HEK293 (cell line): ENCODE results near the gene DNAJC22.

Source experiments
- GFI1B ChIP-seq: fragments of 450-650 bp; formaldehyde crosslinking; IDR thresholded peaks from 2 replicates; pipeline ENCODE4 v1.5.1; 2016; ENCODE audit warnings: missing biosample characterization, missing genetic modification characterization
- HIC1 ChIP-seq: fragments of 450-650 bp; formaldehyde crosslinking; IDR thresholded peaks from 2 replicates; pipeline ENCODE4 v1.5.1; 2016; ENCODE audit warnings: missing biosample characterization, missing genetic modification characterization
- KLF10 ChIP-seq: fragments of 450-650 bp; IDR thresholded peaks from 2 replicates; pipeline ENCODE4 v1.5.1; 2018; ENCODE audit warnings: missing biosample characterization, mild to moderate bottlenecking, missing genetic modification characterization
- RBAK ChIP-seq: fragments of 450-650 bp; formaldehyde crosslinking; IDR thresholded peaks from 2 replicates; pipeline ENCODE4 v1.5.1; 2016; ENCODE audit warnings: missing biosample characterization, missing genetic modification characterization
- SP2 ChIP-seq: fragments of 450-650 bp; formaldehyde crosslinking; IDR thresholded peaks from 2 replicates; pipeline ENCODE4 v1.5.1; 2016; ENCODE audit warnings: missing biosample characterization, missing genetic modification characterization
- ZBTB10 ChIP-seq: fragments of 450-650 bp; formaldehyde crosslinking; IDR thresholded peaks from 2 replicates; pipeline ENCODE4 v1.5.1; 2016; ENCODE audit warnings: missing biosample characterization, missing genetic modification characterization
- ZBTB21 ChIP-seq: fragments of 450-650 bp; formaldehyde crosslinking; IDR thresholded peaks from 2 replicates; pipeline ENCODE4 v1.5.1; 2017; ENCODE audit warnings: missing biosample characterization, missing genetic modification characterization
- ZNF133 ChIP-seq: fragments of 450-650 bp; formaldehyde crosslinking; IDR thresholded peaks from 2 replicates; pipeline ENCODE4 v1.5.1; 2016; ENCODE audit warnings: missing biosample characterization, missing genetic modification characterization
- ZNF140 ChIP-seq: fragments of 450-650 bp; formaldehyde crosslinking; IDR thresholded peaks from 2 replicates; pipeline ENCODE4 v1.5.1; 2016; ENCODE audit warnings: missing biosample characterization, missing genetic modification characterization
- ZNF354C ChIP-seq: fragments of 450-650 bp; formaldehyde crosslinking; IDR thresholded peaks from 2 replicates; pipeline ENCODE4 v1.5.1; 2016; ENCODE audit warnings: missing biosample characterization, missing genetic modification characterization, low read depth, borderline replicate concordance
- ZNF433 ChIP-seq: fragments of 450-650 bp; formaldehyde crosslinking; IDR thresholded peaks from 2 replicates; pipeline ENCODE4 v1.5.1; 2016; ENCODE audit warnings: missing biosample characterization, missing genetic modification characterization, low read depth
- ZNF510 ChIP-seq: fragments of 450-650 bp; formaldehyde crosslinking; IDR thresholded peaks from 2 replicates; pipeline ENCODE4 v1.5.1; 2018; ENCODE audit warnings: mild to moderate bottlenecking, missing genetic modification characterization, missing biosample characterization; ENCODE audit not compliant: insufficient replicate concordance
- ZNF518A ChIP-seq: fragments of 450-650 bp; formaldehyde crosslinking; conservative IDR thresholded peaks from 2 replicates; pipeline ENCODE4 v1.5.1; 2016; ENCODE audit warnings: low read depth, missing biosample characterization, missing genetic modification characterization
- ZNF529 ChIP-seq: fragments of 450-650 bp; formaldehyde crosslinking; IDR thresholded peaks from 2 replicates; pipeline ENCODE4 v1.5.1; 2017; ENCODE audit warnings: missing genetic modification characterization, missing biosample characterization; ENCODE audit not compliant: insufficient replicate concordance
- ZNF530 ChIP-seq: fragments of 450-650 bp; formaldehyde crosslinking; IDR thresholded peaks from 2 replicates; pipeline ENCODE4 v1.5.1; 2016; ENCODE audit warnings: low read depth, missing biosample characterization, missing genetic modification characterization
- ZNF626 ChIP-seq: fragments of 450-650 bp; sonication (Bioruptor Pico); formaldehyde crosslinking; IDR thresholded peaks from 2 replicates; pipeline ENCODE4 v1.5.1; 2018; ENCODE audit warnings: missing biosample characterization, missing genetic modification characterization, inconsistent platforms
- ZNF791 ChIP-seq: fragments of 450-650 bp; formaldehyde crosslinking; IDR thresholded peaks from 2 replicates; pipeline ENCODE4 v1.5.1; 2016; ENCODE audit warnings: missing biosample characterization, missing genetic modification characterization
- TF ChIP-seq, protein P1 (sequence below): fragments of 450-650 bp; formaldehyde crosslinking; IDR thresholded peaks from 2 replicates; pipeline ENCODE4 v1.5.1; 2016; ENCODE audit warnings: missing biosample characterization, missing genetic modification characterization

Gene DNAJC22

GRCh38 chr12:49352351-49352750, 5.7 kb downstream of the DNAJC22 start (continued):
- TF ChIP-seq HIC1 (tag by site-specific recombination): no peak
- TF ChIP-seq ZNF510: peak; percentile 60
- peak; percentile 75 for TF ChIP-seq ZNF140 (tag by site-specific recombination)
- TF ChIP-seq ZNF433: peak; percentile 69; the same call in 1 of the 2 replicates
- TF ChIP-seq GFI1B (tag by site-specific recombination): 0 out of 2 replicates have a peak, but pooled peaks have one; percentile 25
- TF ChIP-seq ZNF791 (tag by site-specific recombination): peak; percentile 78; the same call in 1 of the 2 replicates
- TF ChIP-seq ZBTB21 (tag by site-specific recombination): peak; percentile 35; the same call in 1 of the 2 replicates
- TF ChIP-seq, protein P1, sequence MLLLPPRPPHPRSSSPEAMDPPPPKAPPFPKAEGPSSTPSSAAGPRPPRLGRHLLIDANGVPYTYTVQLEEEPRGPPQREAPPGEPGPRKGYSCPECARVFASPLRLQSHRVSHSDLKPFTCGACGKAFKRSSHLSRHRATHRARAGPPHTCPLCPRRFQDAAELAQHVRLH (tag by site-specific recombination): peak; percentile 14; the same call in 1 of the 2 replicates
- no peak for TF ChIP-seq ZBTB10
- no peak for TF ChIP-seq KLF10
- TF ChIP-seq ZNF133 (tag by site-specific recombination): no peak
- 0 out of 2 replicates have a peak, but pooled peaks have one; percentile 60 for TF ChIP-seq ZNF354C (tag by site-specific recombination)
- TF ChIP-seq ZNF529 (tag by site-specific recombination): peak; percentile 33
- peak; percentile 62; the same call in 1 of the 2 replicates for TF ChIP-seq RBAK (tag by site-specific recombination)
- peak; percentile 86 for TF ChIP-seq ZNF518A (tag by site-specific recombination)
- no peak for TF ChIP-seq ZNF626 (tag by site-specific recombination)
- 0 out of 2 replicates have a peak, but pooled peaks have one; percentile 55 for TF ChIP-seq ZNF530
- TF ChIP-seq SP2 (tag by site-specific recombination): no peak
